ENCODE results near the gene ESRP2. TPM values are rescaled to one million over a fixed set of nuclear protein-coding genes. Genes with fewer than 3 reads are reported as not detected.
A peak's percentile ranks its signal among the peaks of the same experiment; 100 is the strongest.

Gene ESRP2
- total RNA-seq, 2 donors from 2014 or later, result 55.0 to 56.0 TPM

DNA sequence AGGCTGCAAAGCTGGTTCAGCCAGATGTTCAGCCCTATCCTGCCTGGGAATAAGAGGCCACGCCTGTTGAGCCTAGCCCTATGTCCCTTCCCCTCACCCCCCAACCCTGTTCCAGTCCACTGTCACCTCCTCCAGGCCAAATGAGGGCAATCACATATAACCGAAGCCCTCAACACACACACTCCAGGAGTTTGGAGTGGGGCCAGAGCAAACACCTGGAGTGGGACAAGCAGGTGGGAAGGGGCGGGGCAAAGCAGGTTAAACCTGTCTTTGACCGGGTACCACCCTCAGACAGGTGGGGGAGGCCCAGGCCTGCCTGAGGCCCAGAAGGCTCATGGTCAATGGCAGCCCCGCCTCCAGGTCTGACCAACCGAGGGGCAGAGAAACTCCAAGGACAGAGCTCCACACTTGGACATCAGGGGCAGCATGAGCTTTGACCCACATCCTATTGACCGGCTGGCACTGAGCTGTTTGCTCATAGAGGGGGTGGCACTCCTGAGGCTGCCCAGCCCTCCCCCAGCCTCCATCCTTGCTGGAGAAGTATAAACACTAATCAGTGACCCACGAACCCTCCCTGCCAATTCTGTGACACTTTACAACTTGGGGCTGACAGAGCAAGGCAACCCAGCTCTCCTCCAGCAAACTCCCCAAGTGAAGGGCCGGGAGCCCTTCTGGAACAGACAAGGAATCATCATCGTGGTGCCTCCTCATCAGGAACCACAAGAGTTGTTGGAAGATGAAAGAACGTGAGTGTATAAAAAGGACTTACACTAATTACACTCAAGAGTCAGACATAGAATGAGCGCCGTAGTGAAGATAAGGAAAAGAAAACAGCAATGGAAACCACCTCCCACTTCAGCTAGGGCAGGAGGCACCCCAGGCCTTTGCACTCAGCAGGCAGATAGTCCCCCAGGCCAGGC is 1.5 kb downstream of the ESRP2 start:
- peaks cover 11 to 32% of the 10 kb centered on the region in 2 donors for H3K36me3 ChIP-seq (replicated peaks in 1 of 2; ENCODE audit: insufficient read depth in 1 of 2, low read depth in 2 of 2)
- no peaks in the 10 kb centered on the region for H3K27me3 ChIP-seq
- peak; percentile 98 to 100 (median 100) for DNase-seq
- no peaks in the 10 kb centered on the region for H3K9me3 ChIP-seq
- H3K4me1 ChIP-seq, result peaks cover 49% of the 10 kb centered on the region
- H3K27ac ChIP-seq, result peak overlapping the region; percentile 98 to 99 (median 99)
- H3K4me3 ChIP-seq, result peak overlapping the region; percentile 23 to 39
- intact Hi-C loops (cut with DNase I), result loop anchor here (10.0 kb wide), 1 partner anchor 170 kb away; no protein-coding TSS in a partner anchor
- WGBS, 2 donors, result 10 to 19% methylated on average over 11 to 13 of the region's 13 CpGs
- peak; percentile 70 to 89 (median 73) for TF ChIP-seq POLR2A (IDR thresholded peaks at IDR 0.05)
- TF ChIP-seq, protein P1, sequence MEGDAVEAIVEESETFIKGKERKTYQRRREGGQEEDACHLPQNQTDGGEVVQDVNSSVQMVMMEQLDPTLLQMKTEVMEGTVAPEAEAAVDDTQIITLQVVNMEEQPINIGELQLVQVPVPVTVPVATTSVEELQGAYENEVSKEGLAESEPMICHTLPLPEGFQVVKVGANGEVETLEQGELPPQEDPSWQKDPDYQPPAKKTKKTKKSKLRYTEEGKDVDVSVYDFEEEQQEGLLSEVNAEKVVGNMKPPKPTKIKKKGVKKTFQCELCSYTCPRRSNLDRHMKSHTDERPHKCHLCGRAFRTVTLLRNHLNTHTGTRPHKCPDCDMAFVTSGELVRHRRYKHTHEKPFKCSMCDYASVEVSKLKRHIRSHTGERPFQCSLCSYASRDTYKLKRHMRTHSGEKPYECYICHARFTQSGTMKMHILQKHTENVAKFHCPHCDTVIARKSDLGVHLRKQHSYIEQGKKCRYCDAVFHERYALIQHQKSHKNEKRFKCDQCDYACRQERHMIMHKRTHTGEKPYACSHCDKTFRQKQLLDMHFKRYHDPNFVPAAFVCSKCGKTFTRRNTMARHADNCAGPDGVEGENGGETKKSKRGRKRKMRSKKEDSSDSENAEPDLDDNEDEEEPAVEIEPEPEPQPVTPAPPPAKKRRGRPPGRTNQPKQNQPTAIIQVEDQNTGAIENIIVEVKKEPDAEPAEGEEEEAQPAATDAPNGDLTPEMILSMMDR (IDR thresholded peaks at IDR 0.05), result peak in 3 of 7 experiments; percentile 12 to 45 (median 35)
- ATAC-seq, result peak; percentile 61

DNA sequence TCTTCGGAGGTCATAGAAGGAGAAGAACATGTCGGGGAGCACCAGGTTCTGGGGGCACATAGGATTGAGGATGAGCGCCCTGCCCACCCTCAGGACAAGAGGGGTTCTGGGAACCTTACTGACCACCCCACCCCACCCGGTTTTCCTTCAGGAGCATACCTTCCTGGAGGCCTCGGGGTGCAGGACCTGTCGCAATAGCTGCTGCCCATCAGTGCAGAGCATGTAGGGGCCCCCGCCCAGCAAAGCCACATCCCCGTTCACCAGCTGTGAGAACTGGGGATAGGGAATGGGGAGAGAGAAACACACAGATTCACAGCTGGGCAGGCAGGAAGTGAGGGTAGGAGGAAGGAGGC is 2.1 kb downstream of the ESRP2 start:
- TF ChIP-seq, protein P1 (IDR thresholded peaks at IDR 0.05), result no peak
- TF ChIP-seq POLR2A (IDR thresholded peaks at IDR 0.05), result no peak
- Histone ChIP-seq H3K27ac (peak overlapping the region; percentile 98 to 99 (median 99)), H3K4me1 (peaks cover 55% of the 10 kb centered on the region), H3K4me3 (no peak overlapping the region), H3K36me3 (replicated peaks in 1 of 2; ENCODE audit: insufficient read depth in 1 of 2, low read depth in 2 of 2) (peaks cover 11 to 32% of the 10 kb centered on the region in 2 donors), H3K27me3 (no peaks in the 10 kb centered on the region), H3K9me3 (no peaks in the 10 kb centered on the region)
- 27 to 39% methylated on average over 3 to 8 of the region's 8 CpGs for WGBS, 2 donors
- DNase-seq, result no peak
- intact Hi-C loops (cut with DNase I), result loop anchor here (10.0 kb wide), 1 partner anchor 169 kb away; no protein-coding TSS in a partner anchor
- no peak for ATAC-seq

- Histone ChIP-seq H3K27ac (peak overlapping the region; percentile 98 to 99 (median 99)), H3K9me3 (no peaks in the 10 kb centered on the region), H3K36me3 (replicated peaks in 1 of 2; ENCODE audit: insufficient read depth in 1 of 2, low read depth in 2 of 2) (peaks cover 11 to 32% of the 10 kb centered on the region in 2 donors), H3K27me3 (no peaks in the 10 kb centered on the region), H3K4me1 (peaks cover 57% of the 10 kb centered on the region), H3K4me3 (no peak overlapping the region)
- intact Hi-C loops (cut with DNase I), result loop anchor here (10.0 kb wide), 1 partner anchor 168 kb away; no protein-coding TSS in a partner anchor
- WGBS, 2 donors, result 60 to 65% methylated on average over 5 of the region's 5 CpGs
- DNase-seq, result no peak
- TF ChIP-seq, protein P1 (IDR thresholded peaks at IDR 0.05), result no peak
- TF ChIP-seq POLR2A (IDR thresholded peaks at IDR 0.05), result no peak
- ATAC-seq, result no peak
Measured at GRCh38 chr16:68233085-68233834, 2.7 kb downstream of the ESRP2 start.

GRCh38 chr16:68232335-68232734 is 3.6 kb downstream of the ESRP2 start:
- intact Hi-C loops (cut with DNase I), result loop anchor here (10.0 kb wide), 1 partner anchor 168 kb away; no protein-coding TSS in a partner anchor
- WGBS, 2 donors, result 73 to 82% methylated on average over 7 to 16 of the region's 16 CpGs
- Histone ChIP-seq H3K9me3 (no peaks in the 10 kb centered on the region), H3K4me1 (peaks cover 61% of the 10 kb centered on the region), H3K27ac (peak overlapping the region in 1 of 4 donors; percentile 99), H3K36me3 (replicated peaks in 1 of 2; ENCODE audit: insufficient read depth in 1 of 2, low read depth in 2 of 2) (peaks cover 11 to 32% of the 10 kb centered on the region in 2 donors), H3K4me3 (no peak overlapping the region), H3K27me3 (no peaks in the 10 kb centered on the region)
- ATAC-seq, result no peak
- DNase-seq, result peak in 1 of 4 donors; percentile 21
- TF ChIP-seq POLR2A (IDR thresholded peaks at IDR 0.05), result no peak
- TF ChIP-seq, protein P1 (IDR thresholded peaks at IDR 0.05), result no peak
